SK-N-MC (cell line): ENCODE measurements around the gene FAM90A1.
"Not testable (repeated sequence)": the region's sequence is repeated elsewhere in the genome, so short reads cannot be mapped to it uniquely, and the experiment has no call there.

Experiments used
- EZH2 ChIP-seq: fragments of 200-600 bp; sonication (generic); IDR thresholded peaks from one replicate; pipeline ENCODE4 v1.6.1; 2017; ENCODE audit warnings: antibody characterized with exemption
- FOXP2 ChIP-seq: optimal IDR thresholded peaks from 2 replicates; pipeline ENCODE3; 2011; ENCODE audit warnings: mild to moderate bottlenecking, moderate library complexity; ENCODE audit not compliant: insufficient read depth; ENCODE audit errors: extremely low read length, control extremely low read depth
- POLR2AphosphoS5 ChIP-seq: IDR thresholded peaks from 2 replicates; pipeline ENCODE4 v1.6.1; 2012; ENCODE audit warnings: mild to moderate bottlenecking, low read depth, low read length, borderline replicate concordance

GRCh38 chr12:8251616-8252015 lies 24.2 kb upstream of the FAM90A1 start:
- TF ChIP-seq EZH2, POLR2AphosphoS5, FOXP2: not testable (repeated sequence)
